ENCODE results near the gene PLVAP.

The PLVAP gene

DNA sequence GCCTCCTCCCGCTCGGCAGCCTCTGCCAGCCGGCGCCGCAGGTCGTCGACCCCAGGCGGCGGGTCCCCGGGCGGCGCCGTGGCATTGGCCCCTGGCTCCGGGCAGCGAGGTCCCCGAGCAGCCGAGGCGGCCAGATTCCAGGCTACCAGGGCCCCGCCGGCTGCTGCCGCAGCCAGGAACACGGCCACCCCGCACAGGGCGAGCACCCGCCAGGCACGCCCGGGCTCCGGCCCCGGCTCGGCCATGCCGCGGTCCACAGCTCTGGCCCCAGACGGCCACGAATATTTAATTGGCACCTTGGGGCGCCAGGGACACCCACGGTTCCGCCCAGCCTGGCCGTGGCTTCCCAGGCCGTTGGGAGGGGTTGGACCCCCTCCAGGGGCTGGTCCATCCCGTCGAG, 16.8 kb upstream of the PLVAP start, which contains the start of gene CCDC194:
TSS of gene CCDC194 (minus strand) at position 283 of the 400 bp plus-strand sequence. CDS start at position 245, 38 bp downstream.
- Histone ChIP-seq H3K27me3 (ENCODE audit: control insufficient read depth, insufficient read depth, low read length) (no peaks in the 10 kb centered on the region), H3K27ac (no peak within 1 kb of the TSS), H3K9me3 (ENCODE audit: control insufficient read depth, low read length) (no peaks in the 10 kb centered on the region), H2AFZ (no peak within 1 kb of the TSS), H3K9ac (no peak within 1 kb of the TSS), H3K36me3 (ENCODE audit: control insufficient read depth, insufficient read depth, low read length) (no peaks in the 10 kb centered on the region), H3K4me1 (peaks cover 6% of the 10 kb centered on the region), H3K4me3 (ENCODE audit: low read depth, low read length) (no peak within 1 kb of the TSS), H3K79me2 (no peaks in the 10 kb centered on the region), H3K4me2 (ENCODE audit: low read length) (no peak within 1 kb of the TSS)
- no peak for TF ChIP-seq CTCF (IDR thresholded peaks at IDR 0.05)

GRCh38 chr19:17393002-17393401, 15.9 kb upstream of the PLVAP start:
- TF ChIP-seq CTCF (IDR thresholded peaks at IDR 0.05), result no peak
- no peak overlapping the region for H3K4me3 ChIP-seq (ENCODE audit: low read depth, low read length)
- H3K27ac ChIP-seq, result no peak overlapping the region
- H3K36me3 ChIP-seq (ENCODE audit: control insufficient read depth, insufficient read depth, low read length), result no peaks in the 10 kb centered on the region
- no peaks in the 10 kb centered on the region for H3K9me3 ChIP-seq (ENCODE audit: control insufficient read depth, low read length)
- H2AFZ ChIP-seq, result no peak overlapping the region
- no peaks in the 10 kb centered on the region for H3K79me2 ChIP-seq
- H3K4me2 ChIP-seq (ENCODE audit: low read length), result no peak overlapping the region
- peaks cover 6% of the 10 kb centered on the region for H3K4me1 ChIP-seq
- H3K9ac ChIP-seq, result no peak overlapping the region
- no peaks in the 10 kb centered on the region for H3K27me3 ChIP-seq (ENCODE audit: control insufficient read depth, insufficient read depth, low read length)

- H3K4me1 ChIP-seq, result peaks cover 6% of the 10 kb centered on the region
- H3K4me3 ChIP-seq (ENCODE audit: low read depth, low read length), result no peak overlapping the region
- H3K9ac ChIP-seq, result no peak overlapping the region
- no peaks in the 10 kb centered on the region for H3K36me3 ChIP-seq (ENCODE audit: control insufficient read depth, insufficient read depth, low read length)
- no peak overlapping the region for H3K27ac ChIP-seq
- TF ChIP-seq CTCF (IDR thresholded peaks at IDR 0.05), result no peak
- no peaks in the 10 kb centered on the region for H3K9me3 ChIP-seq (ENCODE audit: control insufficient read depth, low read length)
- no peaks in the 10 kb centered on the region for H3K27me3 ChIP-seq (ENCODE audit: control insufficient read depth, insufficient read depth, low read length)
- H2AFZ ChIP-seq, result peak overlapping the region; percentile 86
- H3K4me2 ChIP-seq (ENCODE audit: low read length), result peak overlapping the region; percentile 94
- no peaks in the 10 kb centered on the region for H3K79me2 ChIP-seq
These were observed 14.4 kb upstream of the PLVAP start for GRCh38 chr19:17391371-17392151.

- Histone ChIP-seq H2AFZ (peak overlapping the region; percentile 86), H3K4me2 (ENCODE audit: low read length) (peak overlapping the region; percentile 94), H3K4me3 (ENCODE audit: low read depth, low read length) (peak overlapping the region; percentile 70), H3K27ac (no peak overlapping the region), H3K4me1 (peaks cover 6% of the 10 kb centered on the region), H3K36me3 (ENCODE audit: control insufficient read depth, insufficient read depth, low read length) (no peaks in the 10 kb centered on the region), H3K9me3 (ENCODE audit: control insufficient read depth, low read length) (no peaks in the 10 kb centered on the region), H3K9ac (no peak overlapping the region), H3K27me3 (ENCODE audit: control insufficient read depth, insufficient read depth, low read length) (no peaks in the 10 kb centered on the region), H3K79me2 (no peaks in the 10 kb centered on the region)
- peak; percentile 72 for TF ChIP-seq CTCF (IDR thresholded peaks at IDR 0.05)
These were observed 13.7 kb upstream of the PLVAP start for GRCh38 chr19:17390665-17391370.
